ENCODE results near the gene WDR37.
"Not testable (repeated sequence)": the region's sequence is repeated elsewhere in the genome, so short reads cannot be mapped to it uniquely, and the experiment has no call there.

WDR37 gene

DNA sequence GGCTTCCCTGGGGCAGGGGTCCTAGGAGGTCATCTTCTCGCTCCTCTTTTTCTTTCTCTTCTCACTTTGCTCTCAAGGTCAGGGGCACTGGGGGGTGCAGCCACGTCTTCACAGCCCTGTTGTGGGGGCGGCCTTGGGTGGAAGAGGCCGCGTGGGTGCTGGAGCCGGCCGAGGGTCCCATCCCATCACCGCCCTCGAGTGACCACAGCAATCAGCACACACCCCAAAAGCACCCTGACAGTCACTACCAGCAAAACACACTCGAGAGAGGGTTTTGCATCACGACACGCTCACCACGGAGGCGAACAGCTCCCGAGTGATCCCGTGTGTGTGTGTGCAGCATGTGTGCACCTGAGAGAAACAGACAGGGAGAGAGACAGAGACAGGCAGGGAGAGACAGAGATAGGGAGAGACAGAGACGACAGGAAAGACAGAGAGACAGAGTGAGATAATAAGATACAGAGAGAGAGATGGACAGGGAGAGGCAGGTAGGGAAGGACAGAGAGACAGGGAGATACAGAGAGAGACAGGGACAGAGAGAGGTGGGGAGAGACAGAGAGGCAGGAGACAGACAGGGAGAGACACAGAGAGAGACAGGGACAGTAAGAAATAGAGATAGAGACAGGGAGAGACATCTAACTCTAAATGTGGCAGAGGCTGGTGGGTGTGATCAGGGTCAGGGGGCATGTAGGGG is 100.9 kb downstream of the WDR37 start:
- Histone ChIP-seq H3K27me3 (replicated peaks; ENCODE audit: control insufficient read depth, insufficient read depth, low read length) (no peaks in the 10 kb centered on the region; the same call in none of the 2 replicates), H3K36me3 (ENCODE audit: control insufficient read depth, insufficient read depth, low read length) (no peaks in the 10 kb centered on the region), H3K4me3 (replicated peaks; ENCODE audit: low read depth, low read length) (no peak overlapping the region)
- DNase-seq (ENCODE audit: extremely low read depth, insufficient read length): no peak
- TF ChIP-seq, protein P1, sequence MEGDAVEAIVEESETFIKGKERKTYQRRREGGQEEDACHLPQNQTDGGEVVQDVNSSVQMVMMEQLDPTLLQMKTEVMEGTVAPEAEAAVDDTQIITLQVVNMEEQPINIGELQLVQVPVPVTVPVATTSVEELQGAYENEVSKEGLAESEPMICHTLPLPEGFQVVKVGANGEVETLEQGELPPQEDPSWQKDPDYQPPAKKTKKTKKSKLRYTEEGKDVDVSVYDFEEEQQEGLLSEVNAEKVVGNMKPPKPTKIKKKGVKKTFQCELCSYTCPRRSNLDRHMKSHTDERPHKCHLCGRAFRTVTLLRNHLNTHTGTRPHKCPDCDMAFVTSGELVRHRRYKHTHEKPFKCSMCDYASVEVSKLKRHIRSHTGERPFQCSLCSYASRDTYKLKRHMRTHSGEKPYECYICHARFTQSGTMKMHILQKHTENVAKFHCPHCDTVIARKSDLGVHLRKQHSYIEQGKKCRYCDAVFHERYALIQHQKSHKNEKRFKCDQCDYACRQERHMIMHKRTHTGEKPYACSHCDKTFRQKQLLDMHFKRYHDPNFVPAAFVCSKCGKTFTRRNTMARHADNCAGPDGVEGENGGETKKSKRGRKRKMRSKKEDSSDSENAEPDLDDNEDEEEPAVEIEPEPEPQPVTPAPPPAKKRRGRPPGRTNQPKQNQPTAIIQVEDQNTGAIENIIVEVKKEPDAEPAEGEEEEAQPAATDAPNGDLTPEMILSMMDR (IDR thresholded peaks at IDR 0.05; ENCODE audit: insufficient read depth, low read length, poor library complexity, severe bottlenecking): no peak

DNA sequence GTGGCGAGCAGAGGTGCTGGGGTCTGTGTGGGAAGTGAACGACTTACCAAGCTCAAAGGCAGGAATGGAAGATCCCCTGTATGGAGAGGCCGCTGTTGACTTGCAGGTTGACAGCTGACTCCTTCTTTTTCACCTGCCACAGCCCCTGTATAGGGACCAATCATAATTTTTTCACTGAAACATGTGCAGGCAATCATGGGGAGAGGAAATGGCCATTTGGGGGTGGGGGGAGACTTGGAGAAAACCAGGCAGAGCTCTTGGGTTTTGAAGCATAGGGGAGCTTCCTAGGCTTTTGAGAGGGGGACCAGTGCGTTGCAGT is 101.4 kb downstream of the WDR37 start:
- Histone ChIP-seq H3K27me3 (replicated peaks; ENCODE audit: control insufficient read depth, insufficient read depth, low read length) (no peaks in the 10 kb centered on the region; the same call in none of the 2 replicates), H3K4me3 (replicated peaks; ENCODE audit: low read depth, low read length) (no peak overlapping the region), H3K36me3 (ENCODE audit: control insufficient read depth, insufficient read depth, low read length) (no peaks in the 10 kb centered on the region)
- no peak for DNase-seq (ENCODE audit: extremely low read depth, insufficient read length)
- TF ChIP-seq, protein P1 (IDR thresholded peaks at IDR 0.05; ENCODE audit: insufficient read depth, low read length, poor library complexity, severe bottlenecking): no peak

DNA sequence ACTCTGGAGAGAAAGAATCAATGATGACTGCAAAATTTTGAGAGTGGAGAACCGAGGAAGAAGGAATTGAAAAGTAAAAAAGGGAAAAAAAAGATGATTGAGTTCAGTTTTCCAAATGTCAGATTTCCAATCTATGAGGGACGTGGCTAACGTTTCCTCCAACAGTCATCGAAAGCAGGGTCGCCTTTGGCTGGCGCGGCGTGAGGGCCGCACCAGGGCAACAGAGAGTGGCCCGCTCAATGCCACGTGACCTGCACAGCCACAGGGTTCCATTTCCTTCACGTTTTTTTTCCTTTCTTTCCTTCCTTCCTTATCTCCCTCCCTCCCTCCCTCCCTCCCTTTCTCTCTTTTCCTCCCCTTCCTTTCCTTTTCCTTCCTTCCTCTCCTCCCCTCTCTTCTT is 101.9 kb downstream of the WDR37 start:
- TF ChIP-seq, protein P1 (IDR thresholded peaks at IDR 0.05; ENCODE audit: insufficient read depth, low read length, poor library complexity, severe bottlenecking): no peak
- Histone ChIP-seq H3K36me3 (ENCODE audit: control insufficient read depth, insufficient read depth, low read length) (no peaks in the 10 kb centered on the region), H3K4me3 (replicated peaks; ENCODE audit: low read depth, low read length) (no peak overlapping the region), H3K27me3 (replicated peaks; ENCODE audit: control insufficient read depth, insufficient read depth, low read length) (no peaks in the 10 kb centered on the region; the same call in none of the 2 replicates)
- DNase-seq (ENCODE audit: extremely low read depth, insufficient read length): no peak

DNA sequence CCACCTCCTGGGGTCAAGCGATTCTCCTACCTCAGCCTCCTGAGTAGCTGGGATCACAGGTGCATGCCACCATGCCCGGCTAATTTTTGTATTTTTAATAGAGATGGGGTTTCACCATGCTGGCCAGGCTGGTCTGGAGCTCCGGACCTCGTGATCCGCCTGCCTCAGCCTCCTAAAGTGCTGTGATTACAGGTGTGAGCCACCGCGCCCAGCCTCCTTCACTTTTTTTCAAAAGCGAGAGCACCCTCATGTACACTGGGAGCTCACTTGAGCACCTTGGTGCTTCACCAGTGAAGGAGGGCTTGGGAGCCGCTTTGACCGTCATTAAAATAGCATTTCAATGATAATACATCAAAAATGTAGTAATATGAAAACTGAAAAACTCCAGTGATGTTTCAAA is 102.4 kb downstream of the WDR37 start:
- not testable (repeated sequence) for H3K27me3 ChIP-seq (replicated peaks; ENCODE audit: control insufficient read depth, insufficient read depth, low read length); DNase-seq (ENCODE audit: extremely low read depth, insufficient read length); H3K36me3 ChIP-seq (ENCODE audit: control insufficient read depth, insufficient read depth, low read length); H3K4me3 ChIP-seq (replicated peaks; ENCODE audit: low read depth, low read length)

DNA sequence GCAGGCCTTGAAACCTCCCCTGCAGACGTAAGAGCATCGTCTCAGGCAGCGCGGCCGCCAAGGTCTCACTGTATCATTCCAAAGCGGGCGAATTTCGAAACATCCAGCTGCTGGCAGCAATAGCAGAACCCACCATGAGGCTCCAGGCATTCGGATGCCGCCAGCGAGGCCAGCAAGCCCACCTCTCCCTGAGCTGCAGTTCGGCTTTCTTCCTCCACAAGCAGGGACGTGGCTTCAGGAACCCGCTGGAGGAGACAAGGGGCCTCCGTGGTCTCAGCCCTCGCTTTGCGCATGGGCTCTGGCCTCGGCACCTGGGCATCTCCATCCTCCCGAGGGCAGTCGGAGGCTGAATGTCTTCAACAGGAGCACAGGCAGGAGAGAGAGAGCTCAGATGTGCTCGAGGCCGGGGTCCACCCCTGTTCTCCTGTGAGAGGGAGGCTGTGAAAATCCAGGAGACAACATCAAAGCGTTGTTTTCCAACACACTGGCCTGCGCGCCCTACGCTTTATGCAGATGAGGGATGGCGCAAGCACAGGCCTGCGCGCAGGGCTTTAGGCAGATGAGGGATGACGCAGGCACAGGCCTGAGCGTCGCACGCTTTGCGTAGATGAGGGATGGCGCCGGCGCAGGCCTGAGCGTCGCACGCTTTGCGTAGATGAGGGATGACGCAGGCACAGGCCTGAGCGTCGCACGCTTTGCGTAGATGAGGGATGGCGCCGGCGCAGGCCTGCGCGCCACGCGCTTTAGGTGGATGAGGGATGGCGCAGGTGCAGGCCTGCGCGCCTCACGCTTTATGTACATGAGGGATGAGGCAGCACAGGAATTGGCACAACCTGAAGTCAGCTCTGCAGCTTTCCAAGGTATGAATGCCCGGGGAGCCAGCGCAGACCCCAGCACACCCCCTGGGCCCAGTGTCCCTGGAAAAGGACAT is 103.2 kb downstream of the WDR37 start:
- TF ChIP-seq, protein P1 (IDR thresholded peaks at IDR 0.05; ENCODE audit: insufficient read depth, low read length, poor library complexity, severe bottlenecking): no peak
- no peaks in the 10 kb centered on the region; the same call in 1 of the 2 replicates for H3K27me3 ChIP-seq (replicated peaks; ENCODE audit: control insufficient read depth, insufficient read depth, low read length)

More for the DNA sequence above, 103.2 kb downstream of the WDR37 start:
- no peaks in the 10 kb centered on the region for H3K36me3 ChIP-seq (ENCODE audit: control insufficient read depth, insufficient read depth, low read length)
- DNase-seq (ENCODE audit: extremely low read depth, insufficient read length): no peak
- no peak overlapping the region for H3K4me3 ChIP-seq (replicated peaks; ENCODE audit: low read depth, low read length)

All from GM06990 (cell line).